ENCODE results near the gene ATP2C2.

The ATP2C2 gene

GRCh38 chr16:84367750-84368307 lies 509 bp upstream of the ATP2C2 start:
- H3K79me2 ChIP-seq (ENCODE audit: insufficient read depth, low read length), result no peaks in the 10 kb centered on the region
- H2AFZ ChIP-seq (ENCODE audit: low read length), result no peak overlapping the region
- no peak overlapping the region for H3K9ac ChIP-seq (ENCODE audit: low read length)
- no peaks in the 10 kb centered on the region for H3K9me3 ChIP-seq (ENCODE audit: low read length)
- H3K36me3 ChIP-seq (ENCODE audit: insufficient read depth, low read length), result no peaks in the 10 kb centered on the region
- no peaks in the 10 kb centered on the region for H4K20me1 ChIP-seq (ENCODE audit: insufficient read depth, low read length)
- H3F3A ChIP-seq (ENCODE audit: insufficient read depth, low read length), result no peaks in the 10 kb centered on the region
- H3K27ac ChIP-seq (ENCODE audit: low read depth, low read length, poor library complexity, severe bottlenecking), result no peak overlapping the region
- H3K9me2 ChIP-seq (ENCODE audit: low read depth, low read length), result no peaks in the 10 kb centered on the region
- no peak overlapping the region for H3K4me3 ChIP-seq (ENCODE audit: low read depth, low read length, poor library complexity, severe bottlenecking)
- no peak overlapping the region for H3K4me2 ChIP-seq (ENCODE audit: low read length)
- TF ChIP-seq CTCF (IDR thresholded peaks at IDR 0.05; ENCODE audit: low read length), result no peak
- no peak for TF ChIP-seq EZH2 (IDR thresholded peaks at IDR 0.05; ENCODE audit: borderline replicate concordance, low read length)
- H3K27me3 ChIP-seq (ENCODE audit: insufficient read depth, low read length), result no peaks in the 10 kb centered on the region
- no peaks in the 10 kb centered on the region for H3K4me1 ChIP-seq (ENCODE audit: insufficient read depth, low read length, severe bottlenecking)

GRCh38 chr16:84369105-84369504 lies 767 bp downstream of the ATP2C2 start:
- no peak overlapping the region for H3K9ac ChIP-seq (ENCODE audit: low read length)
- no peak for TF ChIP-seq EZH2 (IDR thresholded peaks at IDR 0.05; ENCODE audit: borderline replicate concordance, low read length)
- no peak overlapping the region for H3K4me3 ChIP-seq (ENCODE audit: low read depth, low read length, poor library complexity, severe bottlenecking)
- no peak overlapping the region for H2AFZ ChIP-seq (ENCODE audit: low read length)
- H3K9me2 ChIP-seq (ENCODE audit: low read depth, low read length), result no peaks in the 10 kb centered on the region
- no peaks in the 10 kb centered on the region for H3K36me3 ChIP-seq (ENCODE audit: insufficient read depth, low read length)
- H3K4me2 ChIP-seq (ENCODE audit: low read length), result no peak overlapping the region
- H3F3A ChIP-seq (ENCODE audit: insufficient read depth, low read length), result no peaks in the 10 kb centered on the region
- H3K9me3 ChIP-seq (ENCODE audit: low read length), result no peaks in the 10 kb centered on the region
- no peak overlapping the region for H3K27ac ChIP-seq (ENCODE audit: low read depth, low read length, poor library complexity, severe bottlenecking)
- H4K20me1 ChIP-seq (ENCODE audit: insufficient read depth, low read length), result no peaks in the 10 kb centered on the region
- no peaks in the 10 kb centered on the region for H3K27me3 ChIP-seq (ENCODE audit: insufficient read depth, low read length)
- H3K4me1 ChIP-seq (ENCODE audit: insufficient read depth, low read length, severe bottlenecking), result no peaks in the 10 kb centered on the region
- H3K79me2 ChIP-seq (ENCODE audit: insufficient read depth, low read length), result no peaks in the 10 kb centered on the region

- no peaks in the 10 kb centered on the region for H3K27me3 ChIP-seq (ENCODE audit: insufficient read depth, low read length)
- no peaks in the 10 kb centered on the region for H3K79me2 ChIP-seq (ENCODE audit: insufficient read depth, low read length)
- H3K9me2 ChIP-seq (ENCODE audit: low read depth, low read length), result no peaks in the 10 kb centered on the region
- no peaks in the 10 kb centered on the region for H3K9me3 ChIP-seq (ENCODE audit: low read length)
- H4K20me1 ChIP-seq (ENCODE audit: insufficient read depth, low read length), result no peaks in the 10 kb centered on the region
- TF ChIP-seq EZH2 (IDR thresholded peaks at IDR 0.05; ENCODE audit: borderline replicate concordance, low read length), result no peak
- no peak for TF ChIP-seq CTCF (IDR thresholded peaks at IDR 0.05; ENCODE audit: low read length)
- H3K27ac ChIP-seq (ENCODE audit: low read depth, low read length, poor library complexity, severe bottlenecking), result no peak overlapping the region
- H3K4me2 ChIP-seq (ENCODE audit: low read length), result no peak overlapping the region
- no peak overlapping the region for H3K9ac ChIP-seq (ENCODE audit: low read length)
- H3F3A ChIP-seq (ENCODE audit: insufficient read depth, low read length), result no peaks in the 10 kb centered on the region
- H2AFZ ChIP-seq (ENCODE audit: low read length), result no peak overlapping the region
- H3K36me3 ChIP-seq (ENCODE audit: insufficient read depth, low read length), result no peaks in the 10 kb centered on the region
- H3K4me1 ChIP-seq (ENCODE audit: insufficient read depth, low read length, severe bottlenecking), result no peaks in the 10 kb centered on the region
- H3K4me3 ChIP-seq (ENCODE audit: low read depth, low read length, poor library complexity, severe bottlenecking), result no peak overlapping the region
These were observed 1.7 kb downstream of the ATP2C2 start for GRCh38 chr16:84369938-84370627.

All from OCI-LY1 (cell line).